ENCODE results near the gene PCSK6.

The PCSK6 gene

DNA sequence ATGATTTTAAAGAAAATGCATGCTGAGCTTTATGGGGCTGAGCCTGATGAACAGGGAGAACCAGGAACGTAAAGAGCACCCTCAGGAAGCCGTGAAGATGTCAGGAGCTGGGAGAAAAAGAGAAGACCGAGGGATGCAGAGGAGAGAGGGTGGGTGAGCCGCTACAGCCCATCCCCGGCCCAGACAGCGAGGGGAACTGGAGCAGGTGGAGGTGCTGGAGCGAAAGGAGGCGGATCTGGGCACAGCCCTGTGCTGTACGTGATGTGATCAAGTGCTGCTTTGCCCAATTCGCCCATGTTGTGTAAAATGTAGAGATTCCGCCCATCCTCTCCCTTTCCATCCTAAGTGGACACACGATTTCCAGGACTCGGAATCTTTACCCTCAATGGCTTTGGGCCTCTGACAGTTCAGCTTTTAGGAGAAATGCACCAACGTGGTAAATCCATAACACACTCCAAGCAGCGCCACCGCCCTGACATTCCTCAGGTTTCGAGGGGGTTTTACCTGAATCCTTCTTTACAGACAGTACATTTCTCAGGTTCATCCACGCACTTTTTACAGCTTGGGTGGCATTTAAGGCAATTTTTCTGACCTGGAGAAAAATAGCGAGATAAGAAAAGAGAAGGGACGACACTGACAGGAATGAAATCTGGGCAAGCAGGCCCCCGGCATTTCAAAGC lies 167.4 kb downstream of the PCSK6 start:
- DNase-seq: no peak

GRCh38 chr15:101320501-101321052 lies 168.9 kb downstream of the PCSK6 start:
- peak; percentile 72 to 80 for DNase-seq

- no peak for DNase-seq
Measured at GRCh38 chr15:101318839-101319238, 170.7 kb downstream of the PCSK6 start.

GRCh38 chr15:101318147-101318819 lies 171.2 kb downstream of the PCSK6 start:
- no peak for DNase-seq

DNA sequence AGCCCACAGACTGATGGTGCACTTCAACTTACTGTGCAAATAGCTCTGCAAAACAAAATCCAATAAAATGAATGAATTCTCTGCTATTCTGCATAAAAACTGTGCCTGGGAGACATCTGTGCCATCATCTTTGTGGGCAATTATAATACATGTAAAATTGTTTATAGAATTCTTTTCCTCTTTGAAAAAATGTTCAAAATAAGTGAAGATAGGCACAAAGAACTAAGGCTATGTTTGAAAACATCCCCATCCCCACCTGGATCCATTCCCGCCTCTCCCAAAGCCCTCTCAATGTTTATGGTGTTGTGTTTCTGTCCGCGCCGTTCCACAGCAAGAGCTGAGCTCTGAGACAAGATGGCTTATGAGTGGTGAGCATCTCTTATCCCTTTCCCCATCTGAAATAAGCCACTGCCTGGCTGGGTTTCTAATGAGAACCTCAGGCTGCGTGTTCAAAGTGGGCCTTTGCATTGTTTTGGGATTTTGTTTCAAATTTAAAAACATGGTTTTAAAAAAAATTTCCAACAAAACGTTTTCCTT lies 172.1 kb downstream of the PCSK6 start:
- DNase-seq: no peak

DNA sequence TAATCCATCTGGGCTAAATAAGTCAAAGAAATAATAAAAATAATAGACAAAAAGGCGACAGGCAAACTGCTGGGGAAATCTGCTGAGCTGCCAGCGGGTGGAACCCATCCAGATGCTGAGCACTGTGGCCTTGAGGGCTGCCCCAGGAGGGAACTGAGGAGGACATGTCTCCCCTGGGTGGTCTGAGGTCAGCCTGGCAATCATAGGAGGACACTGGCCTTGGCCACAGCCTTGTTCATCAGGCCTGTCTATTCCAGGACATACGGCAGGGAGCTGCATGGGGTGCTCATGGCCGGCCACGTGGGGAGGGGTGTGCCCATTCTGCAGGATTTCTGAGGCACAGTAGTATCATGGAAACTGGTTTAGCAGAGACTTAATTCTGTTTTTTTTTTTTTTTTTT lies 173.0 kb downstream of the PCSK6 start:
- no peak for DNase-seq

DNA sequence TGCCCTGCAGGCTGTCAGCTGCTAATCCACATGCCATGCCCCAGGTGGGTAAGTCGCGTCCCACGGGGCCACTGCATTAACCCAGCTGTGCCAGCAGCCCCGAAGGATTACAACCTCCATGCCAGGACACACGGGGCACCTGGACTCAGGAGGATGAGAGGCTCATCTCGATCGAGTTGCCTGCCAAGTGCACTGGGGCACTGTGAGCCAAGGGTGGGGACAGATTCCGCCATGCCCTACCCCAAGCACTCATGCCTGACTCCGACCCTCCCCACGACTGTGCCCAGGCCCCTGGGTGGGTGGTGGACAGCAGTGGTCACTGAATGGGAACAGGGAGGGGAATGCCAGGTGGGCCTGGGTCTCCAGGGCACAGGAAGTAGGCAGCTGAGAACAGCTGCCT lies 173.8 kb downstream of the PCSK6 start:
- no peak for DNase-seq

- DNase-seq: no peak
Measured at GRCh38 chr15:101314336-101315125, 175.0 kb downstream of the PCSK6 start.

DNA sequence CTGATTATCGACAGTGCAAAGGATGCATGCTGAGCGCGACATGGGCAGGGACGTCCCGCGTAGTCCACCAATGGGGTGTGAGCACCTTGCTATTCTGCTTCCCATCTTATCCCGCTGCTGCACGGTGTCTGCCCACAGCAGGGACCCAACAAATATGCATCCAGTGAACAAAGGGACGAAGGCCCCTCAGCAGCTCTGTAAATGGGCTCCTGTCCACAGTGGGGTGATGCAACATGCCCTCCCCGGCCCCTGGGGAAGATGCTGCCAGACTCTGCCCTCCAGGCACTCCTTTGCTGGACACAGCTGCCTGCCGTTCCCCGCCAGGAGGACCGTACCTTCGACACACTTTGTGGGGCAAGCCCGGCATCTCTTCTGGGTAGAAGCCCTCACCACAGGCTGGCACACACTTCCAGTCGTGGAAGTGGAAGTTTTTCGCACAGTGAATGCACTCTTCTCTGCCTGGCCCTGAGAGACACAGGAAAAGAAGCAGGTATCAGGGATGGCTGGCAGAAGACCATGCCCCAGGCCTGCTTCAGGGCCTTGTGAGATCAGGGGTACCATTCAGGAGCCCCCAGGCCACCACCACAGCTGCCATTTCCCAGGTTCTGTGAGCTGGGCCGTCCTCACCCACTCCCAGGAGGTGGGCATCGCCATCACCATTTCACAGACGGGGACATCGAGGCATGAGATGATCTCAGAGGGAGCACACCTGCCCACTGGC lies 176.3 kb downstream of the PCSK6 start:
- DNase-seq: no peak

GRCh38 chr15:101310508-101310907 lies 179.0 kb downstream of the PCSK6 start:
- no peak for DNase-seq

DNA sequence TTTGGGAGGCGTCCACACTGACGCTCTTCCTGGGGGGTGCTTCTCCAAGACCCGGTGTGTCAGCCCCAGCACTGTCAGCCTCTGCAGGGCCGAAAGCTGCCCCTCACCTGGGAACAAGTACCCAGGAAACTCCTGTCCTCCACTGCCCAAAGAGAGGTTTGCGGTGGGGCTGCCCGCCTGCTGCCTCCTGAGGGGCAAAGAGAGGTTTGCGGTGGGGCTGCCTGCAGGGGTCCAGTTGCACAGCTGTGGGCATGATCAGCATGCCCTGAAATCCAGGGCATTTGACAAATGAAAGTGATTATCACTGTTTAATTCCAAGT lies 179.4 kb downstream of the PCSK6 start:
- no peak for DNase-seq

GRCh38 chr15:101309436-101310160 lies 179.9 kb downstream of the PCSK6 start:
- no peak for DNase-seq

- DNase-seq: no peak
Measured at GRCh38 chr15:101308604-101309435, 180.7 kb downstream of the PCSK6 start.

DNA sequence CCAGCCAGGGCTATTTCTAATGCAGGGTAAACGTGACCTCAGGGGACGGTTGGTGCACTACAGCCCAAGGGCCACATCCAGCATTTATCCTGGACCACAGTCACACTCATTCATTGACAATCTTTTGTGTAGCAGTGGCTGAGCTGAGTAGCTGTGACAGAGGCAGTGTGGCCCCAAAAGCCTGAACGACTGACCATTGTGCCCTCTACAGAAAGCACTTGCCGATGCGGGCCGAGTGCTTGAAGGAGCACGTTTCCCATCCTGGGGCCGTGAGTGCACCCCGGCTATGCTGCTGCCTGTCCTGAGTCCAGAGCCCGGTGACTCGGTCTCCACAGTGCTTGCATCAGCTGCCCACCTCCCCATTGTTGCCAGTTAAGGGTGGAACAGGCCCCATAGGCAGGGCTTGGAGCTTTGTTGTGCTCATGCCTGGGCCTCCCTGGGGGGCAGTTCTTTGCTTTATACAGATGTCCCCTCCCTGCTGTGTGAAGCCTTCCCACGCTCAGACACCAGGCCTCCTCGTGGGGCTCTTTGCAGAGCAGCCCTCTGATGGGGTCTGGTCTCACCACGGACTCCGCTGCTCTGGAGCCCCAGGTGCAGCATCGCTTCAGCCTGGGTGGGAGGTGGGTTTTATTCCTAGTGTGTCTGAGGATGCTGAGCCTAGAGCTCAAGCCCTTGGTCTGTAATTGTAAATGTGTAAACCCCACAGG lies 181.5 kb downstream of the PCSK6 start:
- no peak for DNase-seq

DNA sequence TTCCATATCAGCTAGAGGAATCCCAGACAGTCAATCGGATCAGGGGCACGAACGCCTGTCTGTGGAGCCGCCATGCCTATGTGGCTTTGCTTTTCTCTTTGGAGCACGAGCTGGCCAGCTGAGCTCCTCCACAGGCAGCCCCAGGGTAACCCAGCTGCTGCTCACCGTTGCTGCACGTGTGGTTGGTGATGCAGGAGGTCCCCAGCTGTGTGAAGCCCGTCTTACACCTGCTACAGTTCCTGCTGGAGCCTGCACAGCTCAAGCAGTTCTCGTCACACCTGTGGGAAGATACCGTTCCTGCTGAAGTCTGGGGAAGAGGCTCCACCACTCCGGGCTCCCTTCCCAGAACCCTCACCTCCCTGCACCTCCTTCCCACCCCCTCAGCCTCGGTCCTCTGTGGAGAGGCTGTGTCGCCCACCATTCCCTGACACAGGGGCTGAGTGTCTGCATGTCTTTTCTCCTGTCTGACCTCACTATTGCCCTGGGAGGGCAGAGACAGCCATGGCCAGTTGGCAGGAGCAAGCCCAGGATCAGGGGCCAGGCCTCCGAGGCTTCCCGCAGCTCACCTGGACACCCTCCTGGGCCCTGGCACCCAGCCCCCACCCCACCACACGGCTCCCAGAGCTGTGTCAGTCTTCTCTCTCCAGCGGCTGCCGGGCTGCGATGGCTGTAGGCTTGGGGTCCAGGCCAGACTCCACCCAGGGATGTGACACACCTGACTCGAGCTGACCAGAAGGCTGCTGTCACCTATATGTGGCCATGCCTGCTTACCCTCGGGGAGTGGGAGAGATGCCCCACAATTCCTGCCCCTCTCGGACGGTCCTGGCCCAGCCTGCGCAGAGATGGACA lies 182.2 kb downstream of the PCSK6 start:
- no peak for DNase-seq

GRCh38 chr15:101306341-101307047 lies 183.0 kb downstream of the PCSK6 start:
- no peak for DNase-seq

- DNase-seq: no peak
Measured at GRCh38 chr15:101305820-101306255, 183.7 kb downstream of the PCSK6 start.

DNA sequence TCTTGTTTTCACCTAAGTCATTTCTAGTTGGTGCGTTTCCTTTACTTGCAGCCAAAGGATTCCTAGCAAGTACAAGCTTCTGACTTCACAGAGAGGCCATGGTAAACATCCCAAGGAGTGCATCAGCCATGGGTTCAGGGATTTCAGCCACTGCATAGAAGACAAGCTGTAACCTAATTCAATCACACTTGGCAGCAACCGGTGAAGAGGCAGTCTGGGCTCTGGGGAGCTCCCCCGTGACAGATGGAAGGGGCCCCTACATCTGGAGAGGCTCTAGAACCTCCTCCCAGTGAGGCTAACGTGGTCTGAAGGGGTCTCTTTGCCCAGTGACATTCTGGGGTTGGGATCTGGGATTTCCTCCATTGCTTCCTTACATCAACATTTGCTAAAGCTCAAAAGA lies 186.1 kb downstream of the PCSK6 start:
- DNase-seq: no peak
